Astrocyte of the cerebellum (primary cell): ENCODE measurements around the gene GPSM1.

Experiments used
- DNase-seq: peaks from one replicate; pipeline ENCODE4 v3.0.0-alpha.2; 2011; ENCODE audit warnings: low read depth
- H3K4me3 ChIP-seq: 2 replicates; pipeline ENCODE4 v1.5.1; 2011; ENCODE audit warnings: mild to moderate bottlenecking, low read depth, low read length, moderate library complexity
- CTCF ChIP-seq: IDR thresholded peaks from 2 replicates; pipeline ENCODE4 v1.5.1; 2012; ENCODE audit warnings: low read length, low read depth, moderate library complexity, mild to moderate bottlenecking; ENCODE audit errors: missing control alignments
- in situ Hi-C: cut with HindIII; loops from 2 replicates; pipeline ENCODE4 v1.10.0; 2017; ENCODE audit warnings: low sequenced_read_pairs

Gene GPSM1

GRCh38 chr9:136345281-136346156 lies 18.2 kb downstream of the GPSM1 start:
- H3K4me3 ChIP-seq: no peak overlapping the region
- in situ Hi-C loops: no loop called here
- DNase-seq: no peak
- TF ChIP-seq CTCF: peak; percentile 50

- no peak overlapping the region for H3K4me3 ChIP-seq
- no peak for DNase-seq
Measured at GRCh38 chr9:136346157-136346481, 18.8 kb downstream of the GPSM1 start.

GRCh38 chr9:136346927-136347465 lies 19.7 kb downstream of the GPSM1 start:
- no peak for TF ChIP-seq CTCF
- no peak overlapping the region for H3K4me3 ChIP-seq
- no peak for DNase-seq
- in situ Hi-C loops: no loop called here

More at GRCh38 chr9:136346157-136346481, 18.8 kb downstream of the GPSM1 start:
- no peak for TF ChIP-seq CTCF
- in situ Hi-C loops: no loop called here

GRCh38 chr9:136347472-136348256 lies 20.3 kb downstream of the GPSM1 start:
- in situ Hi-C loops: no loop called here
- no peak for DNase-seq
- TF ChIP-seq CTCF: no peak
- H3K4me3 ChIP-seq: no peak overlapping the region

DNA sequence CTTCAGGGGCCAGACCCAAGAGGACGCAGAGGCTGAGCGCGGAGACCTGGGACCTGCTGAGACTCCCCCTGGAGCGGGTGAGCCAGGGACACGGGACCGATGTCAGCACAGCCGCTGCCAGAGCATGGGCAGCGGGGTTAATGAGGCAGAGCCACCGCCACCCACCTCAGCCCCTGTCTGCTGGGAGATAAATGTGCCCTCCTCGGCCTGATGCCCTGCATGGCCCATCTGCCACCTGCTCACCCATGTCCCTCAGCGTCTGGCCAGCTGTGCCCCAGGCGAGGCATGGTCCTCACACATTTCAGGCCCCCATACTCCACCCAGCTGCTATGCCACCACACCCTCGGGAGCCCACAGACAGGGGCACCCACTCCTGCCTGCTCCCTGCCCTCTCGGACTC lies 21.4 kb downstream of the GPSM1 start:
- in situ Hi-C loops: no loop called here
- DNase-seq: no peak
- TF ChIP-seq CTCF: no peak
- no peak overlapping the region for H3K4me3 ChIP-seq

DNA sequence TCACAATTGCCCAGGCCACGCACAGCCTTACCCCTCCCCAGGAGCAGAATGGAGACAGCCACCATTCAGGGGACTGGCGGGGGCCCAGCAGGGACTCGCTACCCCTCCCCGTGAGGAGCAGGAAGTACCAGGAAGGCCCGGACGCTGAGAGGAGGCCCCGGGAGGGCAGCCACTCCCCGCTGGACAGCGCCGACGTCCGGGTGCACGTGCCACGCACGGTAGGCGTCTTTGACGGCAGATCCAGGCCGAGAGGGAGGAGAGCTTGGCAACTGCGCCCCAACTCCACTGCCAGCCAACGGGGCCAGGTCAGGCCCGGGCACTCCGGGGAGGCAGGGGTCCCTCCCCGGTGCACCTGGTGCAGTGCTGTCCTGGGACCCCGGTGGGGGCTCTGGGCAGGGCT lies 22.2 kb downstream of the GPSM1 start:
- in situ Hi-C loops: no loop called here
- no peak overlapping the region for H3K4me3 ChIP-seq
- DNase-seq: no peak
- no peak for TF ChIP-seq CTCF
